Epidermal melanocyte (primary cell): ENCODE data around the gene FHOD3.

Source experiments
- DNase-seq: peaks from one replicate; pipeline ENCODE4 v3.0.0; 2011; ENCODE audit warnings: low spot score; ENCODE audit not compliant: insufficient read length

FHOD3 gene

DNA sequence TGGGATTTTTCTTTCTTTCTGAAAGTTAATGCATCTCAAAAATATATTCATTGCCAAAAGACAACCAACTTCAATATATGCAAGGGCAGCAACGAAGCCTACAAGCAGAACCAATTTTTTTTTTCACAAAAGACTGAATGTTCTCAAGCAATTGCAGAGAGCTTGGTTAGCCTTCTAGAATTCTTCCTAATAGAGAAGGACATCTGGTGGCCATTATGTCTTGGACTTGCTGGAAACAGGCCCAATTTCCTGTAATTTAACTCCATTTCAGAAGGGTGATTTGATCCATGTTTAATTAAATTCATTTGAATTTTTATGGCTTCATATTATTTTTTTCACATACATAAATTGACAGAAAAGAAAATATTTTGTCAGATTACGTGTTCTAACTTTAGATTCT, 323.3 kb downstream of the FHOD3 start:
- DNase-seq, result no peak

DNA sequence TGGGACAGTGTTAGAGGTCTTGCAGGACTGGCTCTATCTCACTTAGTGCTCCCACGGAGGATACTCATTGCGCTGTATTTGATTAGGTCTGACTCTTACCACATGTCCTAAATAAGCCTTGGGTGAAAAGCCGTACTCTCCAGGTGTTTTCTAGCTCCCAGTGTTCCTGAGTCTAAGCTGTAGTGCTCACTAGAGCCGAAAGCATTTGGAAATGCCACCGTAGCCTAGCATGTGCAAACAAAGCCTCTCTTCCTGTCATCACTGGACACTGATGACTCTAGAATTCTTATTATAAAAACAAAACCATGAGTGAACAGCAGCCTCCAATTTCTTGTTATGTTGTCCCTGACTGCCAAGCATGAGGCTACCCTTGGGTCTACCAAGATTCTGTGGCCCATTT, 325.1 kb downstream of the FHOD3 start:
- DNase-seq, result no peak

DNA sequence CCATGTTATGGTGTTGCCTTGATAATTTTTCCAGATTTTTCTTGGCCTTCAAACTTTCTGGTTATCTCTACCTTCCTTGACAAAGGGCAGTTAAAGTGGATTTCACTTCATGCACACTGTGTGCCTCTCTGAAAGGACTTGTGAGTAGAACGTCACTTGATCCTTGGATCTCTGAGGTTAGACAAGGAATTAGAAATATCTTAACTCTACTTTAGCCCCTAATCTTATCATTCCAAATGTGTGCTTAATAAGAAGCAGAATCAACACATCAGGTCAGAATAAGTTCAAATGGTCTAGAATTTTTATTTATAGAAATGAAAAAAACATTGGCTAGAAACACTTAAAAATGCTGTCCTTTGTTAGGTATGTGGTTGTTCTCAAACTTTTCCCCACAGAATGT, 325.6 kb downstream of the FHOD3 start:
- no peak for DNase-seq

DNA sequence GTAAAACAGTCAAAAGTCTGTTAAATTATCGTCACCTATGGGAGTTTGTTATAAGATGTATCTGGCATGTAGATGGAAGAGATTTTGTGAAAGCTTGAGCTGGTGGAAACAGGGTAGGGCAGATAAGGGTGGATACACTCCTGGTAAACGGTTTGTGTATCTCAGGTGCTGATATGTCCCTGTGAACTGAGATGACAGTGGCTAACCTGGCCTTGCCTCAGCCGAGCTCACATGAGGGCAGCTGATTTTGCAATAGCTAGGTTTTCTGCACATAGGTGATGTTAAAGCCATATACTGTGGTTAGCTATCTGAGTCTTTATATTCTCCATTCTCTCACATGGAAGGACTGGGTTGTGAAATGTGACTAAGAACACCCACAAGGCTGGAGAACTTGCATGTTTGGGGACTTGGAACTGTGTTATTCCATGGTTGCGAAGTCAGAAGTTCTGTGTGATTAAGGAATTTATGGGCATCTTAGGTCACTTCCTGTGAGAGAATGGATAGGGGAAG, 326.2 kb downstream of the FHOD3 start:
- DNase-seq, result no peak

DNA sequence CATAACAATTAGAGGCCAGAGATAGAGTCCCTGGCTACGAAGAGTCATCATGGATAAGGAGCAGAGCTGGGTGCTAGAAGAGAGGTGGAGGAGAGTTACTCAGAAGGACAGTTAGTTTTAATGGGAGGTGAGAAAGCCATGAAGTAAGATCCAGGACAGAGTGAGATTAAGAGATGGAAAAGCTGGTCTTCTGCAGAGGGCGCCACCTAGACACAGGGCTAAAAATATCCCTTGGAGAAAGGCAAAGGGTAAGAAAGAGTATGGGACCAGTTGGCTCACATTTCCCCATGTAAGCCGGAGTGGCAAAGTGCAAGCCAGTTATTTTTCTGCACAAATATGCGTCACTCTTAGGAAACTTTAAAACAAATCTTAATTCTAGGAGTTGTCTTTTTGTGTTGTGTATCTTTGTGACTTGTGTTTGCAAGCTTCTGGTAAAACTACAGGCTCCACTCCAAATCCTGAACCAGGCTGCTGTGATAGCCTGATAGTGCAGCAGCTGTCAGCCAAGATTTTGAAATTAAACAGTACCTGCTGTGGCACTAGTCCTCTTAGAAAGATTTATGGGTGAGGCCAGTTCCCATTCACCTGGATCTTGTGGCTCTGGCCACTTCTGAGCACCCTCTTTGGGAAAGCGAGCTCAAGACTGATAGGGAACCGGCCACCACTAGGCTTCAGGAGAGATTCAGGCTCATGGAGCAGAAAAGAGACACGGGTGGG, 327.1 kb downstream of the FHOD3 start:
- no peak for DNase-seq

DNA sequence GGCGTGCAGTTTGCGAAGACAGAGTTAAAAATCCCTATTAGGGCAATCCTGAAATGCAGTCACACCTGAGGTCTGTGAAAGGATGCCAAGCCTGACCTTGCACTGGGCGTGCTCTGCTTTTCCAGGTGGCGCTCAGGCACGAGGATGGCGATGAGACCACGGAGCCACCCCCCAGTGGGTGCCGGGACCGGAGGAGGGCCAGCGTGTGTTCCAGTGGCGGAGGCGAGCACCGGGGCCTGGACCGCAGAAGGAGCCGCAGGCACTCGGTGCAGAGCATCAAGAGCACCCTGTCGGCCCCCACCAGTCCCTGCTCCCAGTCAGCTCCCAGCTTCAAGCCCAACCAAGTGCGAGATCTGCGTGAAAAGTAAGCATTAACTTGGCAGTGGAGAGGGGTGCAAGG, 327.9 kb downstream of the FHOD3 start:
- no peak for DNase-seq

DNA sequence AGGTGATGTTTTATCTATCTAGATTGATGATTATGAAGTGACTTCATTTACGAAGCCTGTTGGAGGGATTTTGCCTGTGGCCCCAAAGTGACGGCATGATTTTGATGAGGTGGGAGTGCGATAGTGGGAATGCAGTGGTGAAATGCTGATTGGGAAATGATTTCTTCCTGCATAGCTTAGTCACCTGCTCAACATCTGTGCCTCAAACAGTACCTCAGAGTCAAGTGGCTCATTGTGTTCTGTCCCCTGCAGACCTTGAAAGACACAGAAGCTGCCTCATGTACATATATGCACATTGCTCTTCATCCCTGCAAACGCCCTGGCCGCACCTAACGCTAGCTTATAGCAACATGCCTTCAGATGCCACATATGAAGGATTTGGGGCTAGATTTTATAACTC, 330.1 kb downstream of the FHOD3 start:
- no peak for DNase-seq

DNA sequence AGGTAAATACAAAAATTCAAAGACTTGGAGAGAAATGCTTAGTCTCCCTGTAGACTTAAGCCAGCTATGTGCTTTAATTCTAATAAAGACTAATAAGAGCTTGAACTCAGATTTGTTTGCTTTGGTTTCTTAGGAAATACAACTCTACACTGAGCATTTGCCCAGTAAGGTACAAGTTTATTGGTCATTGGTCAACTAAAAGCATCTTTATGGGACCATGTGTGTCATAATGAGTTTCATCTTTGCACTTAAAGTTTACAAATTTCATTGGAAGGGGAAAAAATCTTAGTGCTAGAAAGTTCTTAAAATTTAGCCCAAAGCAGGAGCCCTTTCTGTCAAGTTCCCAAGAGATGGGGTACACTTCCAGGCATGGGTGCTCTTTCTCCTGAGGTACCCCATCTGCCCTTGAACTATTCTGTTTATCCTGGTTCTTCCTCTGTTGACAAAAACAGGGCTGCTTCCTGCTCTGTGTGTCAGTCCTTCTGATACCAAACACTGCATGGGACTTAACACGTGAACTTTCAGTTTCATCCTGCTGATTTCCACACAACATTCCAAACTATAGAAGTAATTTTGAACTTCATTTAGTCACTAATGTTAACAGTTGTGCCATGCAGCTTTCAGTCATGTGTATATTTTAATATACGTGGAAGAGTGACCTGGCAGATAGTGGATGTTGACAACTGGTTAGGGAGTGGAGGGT, 331.1 kb downstream of the FHOD3 start:
- DNase-seq, result peak; percentile 56

DNA sequence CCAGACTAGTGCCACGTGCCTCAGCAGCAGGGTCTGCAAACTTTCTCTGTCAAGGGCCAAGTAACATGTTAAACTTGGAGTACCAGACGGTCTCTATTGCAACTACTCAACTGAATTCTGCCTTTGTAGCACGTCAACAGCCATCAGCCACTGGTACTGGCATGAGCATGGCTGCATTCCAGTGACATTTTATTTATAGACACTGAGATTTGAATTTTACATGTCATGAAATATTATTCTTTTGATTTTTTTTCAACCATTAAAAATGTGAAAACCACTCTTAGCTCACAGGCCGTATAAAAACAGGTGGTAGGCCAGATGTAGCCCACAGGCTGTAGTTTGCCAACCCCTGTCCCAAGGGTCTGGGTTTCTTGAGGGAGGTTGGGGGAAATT, 331.6 kb downstream of the FHOD3 start:
- no peak for DNase-seq

DNA sequence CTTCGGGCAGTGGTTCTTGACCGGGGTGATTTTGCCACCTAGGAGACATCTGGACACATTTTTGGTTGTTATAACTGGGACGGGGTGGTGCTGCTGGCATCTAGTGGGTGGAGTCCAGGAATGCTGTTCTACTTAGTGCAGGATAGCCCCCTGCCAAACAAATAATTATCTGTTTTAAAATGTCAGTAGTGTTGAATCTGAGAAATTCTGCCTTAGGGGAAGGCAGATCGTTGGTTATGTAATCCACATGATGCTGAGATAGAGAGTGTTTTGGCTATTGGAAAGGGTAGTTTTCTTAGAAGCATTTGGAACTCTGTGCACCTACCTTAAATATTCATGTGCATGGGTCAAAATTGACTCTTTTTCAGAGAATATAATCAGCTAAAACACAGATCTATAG, 332.3 kb downstream of the FHOD3 start:
- DNase-seq, result no peak

DNA sequence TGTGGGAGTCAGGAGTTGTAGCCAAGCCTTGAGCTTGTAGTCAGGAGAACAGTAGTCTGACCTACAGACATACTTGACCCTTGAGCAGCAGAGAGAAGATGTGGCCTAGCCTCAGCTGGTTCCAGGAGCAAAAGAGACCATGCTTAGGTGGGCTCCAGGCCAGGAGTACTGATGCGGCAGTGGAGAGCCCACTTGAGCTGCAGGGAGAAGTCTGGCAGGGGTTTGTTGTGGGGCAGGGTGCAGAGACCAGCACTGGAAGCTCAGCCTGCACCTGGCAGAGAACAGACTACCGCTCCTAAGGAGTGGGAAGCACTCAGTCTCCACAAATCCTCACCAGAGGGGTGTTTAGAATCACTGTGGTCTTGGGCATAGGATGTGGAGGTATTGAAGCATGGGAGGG, 333.4 kb downstream of the FHOD3 start:
- no peak for DNase-seq

DNA sequence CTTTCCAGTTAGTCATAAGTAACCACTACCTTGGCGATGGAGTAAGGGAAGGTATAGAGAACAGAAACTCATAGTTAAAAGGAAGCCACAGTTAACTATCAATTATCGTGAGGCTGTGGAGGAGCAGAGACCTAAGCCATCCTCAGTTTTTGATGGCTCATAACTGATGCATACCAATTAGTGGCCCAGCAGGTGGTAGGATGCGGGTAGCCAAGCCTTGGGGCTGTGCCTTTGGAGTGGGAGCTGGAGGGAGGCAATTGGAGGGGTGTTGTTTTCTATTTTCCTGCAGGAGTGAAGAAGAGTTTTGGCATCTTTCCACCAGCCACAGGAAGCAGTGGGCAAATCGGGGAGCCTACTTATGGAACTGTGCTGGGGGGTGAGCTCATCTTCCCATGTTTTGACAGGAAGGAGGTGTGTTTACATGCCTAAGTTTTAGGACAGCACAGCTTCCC, 336.5 kb downstream of the FHOD3 start:
- DNase-seq, result no peak

DNA sequence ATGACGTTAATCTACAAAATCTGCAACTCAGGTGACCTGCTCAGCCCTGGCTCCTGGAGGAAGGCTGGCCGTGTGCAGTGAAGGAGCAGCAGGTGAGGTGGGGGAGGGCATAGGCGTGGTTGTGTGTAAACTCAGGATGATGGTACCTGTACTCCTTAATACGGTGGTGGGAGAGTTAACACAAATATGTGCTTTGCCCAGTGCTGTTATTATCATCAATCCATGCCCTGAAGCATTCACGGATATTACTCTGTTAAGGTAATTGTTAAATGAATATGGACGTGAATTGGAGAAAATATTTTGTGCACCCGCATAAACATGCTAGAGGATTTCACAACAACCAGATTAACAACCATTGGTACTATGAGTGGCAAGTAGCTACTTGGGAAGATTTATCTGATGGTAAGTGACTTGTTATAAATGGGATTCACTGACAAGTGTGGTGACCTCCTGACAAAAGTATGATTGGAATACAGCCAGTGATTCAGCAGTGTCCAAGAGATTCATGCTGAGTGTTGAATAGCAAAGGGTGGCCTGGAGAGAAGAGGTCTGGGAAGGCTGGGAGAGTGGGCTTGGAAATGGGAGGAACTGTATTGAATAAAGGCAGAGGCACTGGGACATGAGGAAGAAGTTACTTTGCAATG, 337.2 kb downstream of the FHOD3 start:
- no peak for DNase-seq

DNA sequence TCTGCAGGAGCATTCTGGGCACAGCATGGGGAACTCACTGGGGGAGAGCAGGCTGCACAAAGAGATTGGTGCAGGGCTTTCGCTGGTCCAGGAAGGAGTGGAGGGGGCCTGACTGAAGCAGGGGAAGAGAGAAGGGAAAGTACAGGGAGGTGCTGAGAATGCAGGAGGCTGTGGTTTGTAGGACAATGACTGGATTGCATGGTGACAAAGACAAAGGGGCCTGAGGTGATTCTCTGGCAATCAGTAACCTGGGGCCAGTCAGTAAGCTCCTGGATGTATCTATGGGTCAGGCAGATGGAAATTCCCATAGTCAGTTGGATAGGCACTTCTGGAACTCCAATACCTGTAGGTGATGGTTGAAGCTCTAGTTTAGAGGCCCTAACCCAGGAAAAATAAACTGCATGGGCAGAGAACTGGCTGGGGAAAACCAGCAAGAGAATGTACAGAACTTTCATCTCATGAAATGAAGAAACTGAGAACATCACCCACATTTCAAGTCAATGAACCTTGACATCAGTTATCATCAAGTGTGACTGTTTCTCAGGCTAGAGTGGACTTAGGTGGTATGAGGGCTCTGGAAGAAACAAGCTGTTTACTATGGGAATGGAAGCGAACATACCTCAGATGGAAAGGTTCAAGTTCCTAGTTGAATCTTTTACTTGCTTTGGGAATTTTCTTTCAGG, 338.0 kb downstream of the FHOD3 start:
- DNase-seq, result no peak

DNA sequence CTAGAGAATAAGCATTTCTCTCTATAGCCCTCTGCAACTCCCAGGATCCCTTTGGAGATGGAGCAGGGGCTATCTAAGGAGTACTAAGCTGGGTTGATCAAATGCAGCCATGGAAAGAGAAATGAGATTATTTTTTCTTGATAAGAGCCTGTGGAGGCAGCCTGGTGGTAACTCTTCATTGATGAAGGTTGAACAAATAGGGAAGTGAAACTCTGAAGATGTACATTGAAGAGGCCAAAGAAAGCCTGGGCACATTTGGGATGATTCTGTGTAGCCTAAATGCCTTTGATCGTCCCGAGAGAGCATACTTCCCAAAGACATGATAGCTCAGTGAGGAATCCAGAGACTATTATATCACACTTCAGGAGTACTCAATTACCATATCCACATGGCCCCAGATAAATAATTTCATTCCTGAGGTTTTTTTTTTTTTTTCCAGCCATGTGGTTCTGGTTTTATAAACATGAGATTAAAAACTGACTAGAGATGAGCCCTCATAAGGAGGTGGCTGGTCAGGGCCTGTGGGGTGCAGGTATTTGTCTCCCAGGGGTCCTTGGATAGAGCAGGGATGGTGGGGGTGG, 338.8 kb downstream of the FHOD3 start:
- no peak for DNase-seq

DNA sequence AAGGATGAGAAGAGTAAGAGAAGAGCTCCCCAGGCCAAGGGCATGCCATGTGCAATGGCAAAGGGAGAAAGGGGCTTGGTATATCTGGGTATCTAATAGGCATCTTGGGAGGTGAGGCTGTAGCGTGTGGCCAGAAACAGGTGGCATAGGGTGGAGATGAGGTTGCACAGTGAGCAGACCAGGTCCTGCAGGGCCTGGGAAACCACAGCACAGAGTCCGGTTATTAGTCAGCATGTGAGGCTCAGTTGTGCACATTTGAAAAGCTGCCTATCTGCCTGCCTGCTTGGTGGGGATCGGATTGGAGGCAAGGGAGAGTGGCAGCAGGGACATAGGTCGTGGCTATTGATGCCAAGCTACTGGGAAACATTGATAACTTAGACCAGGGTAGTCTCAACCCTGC, 340.7 kb downstream of the FHOD3 start:
- DNase-seq, result no peak

DNA sequence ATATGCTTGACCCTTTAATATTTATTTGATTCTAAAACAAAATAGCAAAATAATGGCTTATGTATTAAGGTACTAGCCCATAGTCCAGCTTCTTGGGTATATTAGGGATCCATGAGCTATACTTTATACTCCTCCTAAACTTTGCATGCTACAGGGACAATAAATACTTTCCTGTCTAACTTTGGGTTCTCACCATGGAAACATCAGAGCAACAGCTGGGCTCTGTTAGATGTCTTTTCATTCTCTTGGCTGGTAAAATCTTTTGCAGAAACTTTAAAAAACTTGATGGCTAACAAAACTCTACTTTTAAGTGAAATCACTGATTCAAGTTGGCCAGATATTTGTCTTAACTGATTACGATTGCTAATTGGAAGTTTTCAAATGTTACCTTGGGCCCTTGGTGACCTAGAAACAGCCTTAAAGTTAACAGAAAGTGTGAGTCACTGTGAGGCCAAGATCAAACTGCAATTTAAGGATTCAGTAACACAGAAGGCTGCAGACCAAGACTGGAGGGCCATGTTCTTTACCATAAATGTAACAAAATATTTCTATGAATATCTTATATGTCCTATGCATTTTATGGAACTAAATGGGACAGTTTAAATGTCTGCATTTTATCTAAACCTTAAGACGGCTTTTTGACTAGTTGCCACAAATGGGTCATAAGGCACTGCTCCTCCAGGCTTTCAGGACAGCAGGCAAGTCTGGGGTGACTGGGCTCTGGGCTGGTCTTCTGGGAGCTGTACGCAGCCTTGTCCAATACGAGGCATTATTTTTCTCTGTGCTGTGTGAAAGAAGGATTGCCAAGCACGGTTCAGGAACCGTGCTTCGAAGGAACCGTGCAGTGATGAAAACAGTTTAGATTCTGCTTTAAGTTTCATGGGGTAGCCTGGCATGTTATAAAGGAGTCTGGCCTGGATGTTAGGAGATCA, 342.8 kb downstream of the FHOD3 start:
- no peak for DNase-seq

DNA sequence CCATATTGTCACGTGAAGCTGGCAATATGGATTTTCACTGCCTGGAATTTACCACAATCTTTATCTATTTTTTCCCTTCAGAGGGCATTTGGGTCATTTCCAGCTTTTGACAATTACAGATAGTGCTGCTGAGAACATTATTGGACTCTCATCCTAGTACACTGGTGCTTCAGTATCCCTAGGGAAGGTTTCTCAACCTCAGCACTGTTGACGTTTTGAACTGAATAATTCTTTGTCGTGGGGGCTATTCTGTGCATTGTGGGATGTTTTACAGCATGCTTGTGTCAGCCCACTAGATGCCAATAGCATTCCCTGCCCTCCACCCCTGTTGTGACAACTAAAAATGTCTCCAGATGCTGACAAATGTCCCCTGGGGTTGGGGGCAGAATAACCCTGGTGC, 345.5 kb downstream of the FHOD3 start:
- no peak for DNase-seq

DNA sequence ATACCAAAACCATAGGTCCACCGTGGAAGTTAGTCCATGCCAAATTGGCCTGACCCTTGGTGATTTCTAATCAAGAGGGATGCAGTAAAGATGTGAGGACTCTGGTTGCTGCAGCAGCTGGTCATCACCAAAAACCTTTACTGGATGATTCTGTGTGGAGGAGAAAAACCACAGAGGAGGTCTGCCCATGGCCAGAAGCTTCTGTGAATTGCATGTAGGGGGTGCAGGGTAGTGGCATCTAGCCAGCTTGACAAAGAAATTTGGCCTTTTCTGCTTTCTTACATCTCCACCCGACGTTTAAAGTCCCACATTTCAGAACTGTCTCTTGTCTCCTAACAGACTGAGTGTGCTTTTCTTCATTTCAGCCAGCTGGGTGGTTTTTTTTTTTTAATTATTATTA, 351.3 kb downstream of the FHOD3 start:
- no peak for DNase-seq

DNA sequence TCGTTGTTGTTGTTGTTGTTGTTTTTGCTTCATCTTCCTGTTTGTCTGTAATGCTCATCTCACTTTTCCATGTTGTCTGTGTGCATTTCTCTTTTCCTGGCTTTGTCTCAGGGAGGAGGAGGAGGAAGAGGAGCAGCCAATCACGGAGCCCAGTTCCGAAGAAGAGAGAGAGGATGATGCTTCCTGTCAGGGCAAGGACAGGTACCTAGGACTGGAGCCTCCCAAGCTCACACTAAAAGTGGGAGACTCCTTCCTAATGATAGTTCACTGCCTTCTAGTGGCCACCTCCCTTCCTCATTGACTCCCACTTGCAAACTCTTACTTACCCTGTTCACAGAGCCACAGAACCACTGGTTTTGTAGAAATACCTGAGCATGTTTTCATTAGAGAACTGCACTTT, 351.7 kb downstream of the FHOD3 start:
- no peak for DNase-seq
